IgD-negative memory B cell (primary cell): ENCODE results near the gene OARD1. TPM values are rescaled to one million over a fixed set of nuclear protein-coding genes. Genes with fewer than 3 reads are reported as not detected.
"Not testable (repeated sequence)": the region's sequence is repeated elsewhere in the genome, so short reads cannot be mapped to it uniquely, and the experiment has no call there.

ENCODE experiments used
- H3K27ac Mint-ChIP-seq, 3 donors: one replicate each; pipeline ENCODE4 v1.8.0; 2020 to 2022; ENCODE audit warnings: mild to moderate bottlenecking in 3 of 3, mixed read lengths in 3 of 3, moderate library complexity in 1 of 3
- H3K27me3 Mint-ChIP-seq: one replicate; pipeline ENCODE4 v1.8.0; 2021; ENCODE audit warnings: mixed read lengths
- H3K36me3 Mint-ChIP-seq: one replicate; pipeline ENCODE4 v1.8.0; 2020; ENCODE audit warnings: mild to moderate bottlenecking, mixed read lengths
- H3K4me1 Mint-ChIP-seq, 3 donors: one replicate each; pipeline ENCODE4 v1.8.0; 2020 to 2022; ENCODE audit warnings: mixed read lengths in 3 of 3, mild to moderate bottlenecking in 1 of 3
- H3K4me3 Mint-ChIP-seq, 4 donors: one replicate each; pipeline ENCODE4 v1.8.0; 2020 to 2022; ENCODE audit warnings: mild to moderate bottlenecking in 4 of 4, mixed read lengths in 4 of 4, moderate library complexity in 3 of 4
- H3K9me3 Mint-ChIP-seq, 3 donors: one replicate each; pipeline ENCODE4 v1.8.0; 2020 to 2021; ENCODE audit warnings: mixed read lengths in 3 of 3, mild to moderate bottlenecking in 1 of 3
- polyA plus RNA-seq: library from polyadenylated mRNA; unstranded; fragments of 300-500 nt; fragmentation: Illumina TruSeq; gene quantifications from one replicate; pipeline ENCODE4 v1.2.3, GENCODE V29; 2021

The OARD1 gene, protein sequence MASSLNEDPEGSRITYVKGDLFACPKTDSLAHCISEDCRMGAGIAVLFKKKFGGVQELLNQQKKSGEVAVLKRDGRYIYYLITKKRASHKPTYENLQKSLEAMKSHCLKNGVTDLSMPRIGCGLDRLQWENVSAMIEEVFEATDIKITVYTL
- 58.3 TPM for polyA plus RNA-seq

DNA sequence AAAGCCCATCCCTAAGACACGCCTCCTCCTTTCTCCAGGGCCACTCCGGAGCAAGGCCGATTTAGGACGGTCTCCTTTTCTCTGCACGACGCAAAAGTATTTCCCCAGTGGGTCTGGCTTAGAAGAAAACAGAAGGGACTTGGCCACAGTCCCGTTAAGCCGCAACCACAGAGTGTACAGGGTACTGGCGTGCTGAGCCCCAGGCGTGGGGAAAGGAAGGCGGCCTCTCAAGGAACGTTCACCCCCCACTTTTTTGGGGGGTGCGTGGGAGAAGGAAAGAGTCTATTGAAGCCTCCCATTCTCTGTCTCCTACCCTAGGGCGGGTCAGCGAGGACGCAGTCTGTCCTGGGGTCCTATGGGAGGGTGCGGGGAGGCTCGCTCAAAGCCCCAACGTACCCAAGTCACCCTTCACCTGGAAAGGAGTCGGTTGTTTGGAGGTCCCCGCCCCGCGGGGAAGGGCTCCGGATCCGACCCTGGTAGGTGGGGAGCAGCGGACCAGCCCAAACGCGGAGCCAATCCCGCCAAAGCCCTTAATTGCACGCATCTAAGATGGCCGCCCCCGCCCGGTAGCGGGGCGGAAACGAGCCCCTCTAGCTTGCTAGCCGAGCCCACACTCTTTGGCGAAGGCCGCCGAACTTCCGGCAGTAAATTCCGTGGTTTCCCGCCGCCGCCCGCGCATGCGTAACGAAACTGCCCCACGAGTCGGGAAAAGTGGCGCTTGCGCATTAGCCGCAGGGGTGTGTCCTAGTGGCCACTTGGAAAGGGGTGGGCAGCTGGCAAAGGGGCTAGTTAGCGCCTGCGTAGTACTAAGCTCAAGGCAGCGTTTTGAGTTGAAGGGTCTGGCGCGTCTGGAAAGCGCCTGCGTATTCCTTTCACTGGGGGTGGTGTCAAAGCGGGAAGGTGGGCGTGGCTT, at the start of gene OARD1:
Gene OARD1 (minus strand): TSS at position 434 of the 913 bp plus-strand sequence. CDS start 722 bp downstream, outside the sequence.
- Mint-ChIP-seq H3K9me3 (no peaks in the 10 kb centered on the region), H3K4me1 (peaks cover 21 to 37% (median 33%) of the 10 kb centered on the region in 3 donors), H3K4me3 (peak within 1 kb of the TSS; percentile 96 to 98 (median 98)), H3K36me3 (peaks cover 2% of the 10 kb centered on the region), H3K27ac (peak within 1 kb of the TSS; percentile 98 to 100 (median 99)), H3K27me3 (no peaks in the 10 kb centered on the region)

DNA sequence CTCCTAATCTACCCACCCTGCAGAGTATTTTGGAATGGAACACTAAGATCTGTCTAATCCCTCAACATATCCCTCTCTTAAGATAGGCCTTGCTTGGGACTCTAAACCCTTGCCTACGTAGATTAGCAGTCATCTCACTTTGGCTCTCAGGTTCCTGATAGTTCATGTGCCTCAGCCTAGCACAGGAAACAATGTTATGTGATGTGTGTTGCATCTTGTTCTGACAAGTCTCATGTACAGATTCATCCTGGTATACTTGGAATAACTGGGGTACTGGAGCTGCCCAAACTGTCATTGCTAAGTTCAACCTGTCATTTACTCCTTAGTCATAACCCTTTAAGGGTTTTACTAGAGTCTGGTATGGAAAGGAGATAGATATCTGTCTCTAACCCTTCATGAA, 47.9 kb upstream of the OARD1 start:
- no peak overlapping the region for H3K27ac Mint-ChIP-seq

DNA sequence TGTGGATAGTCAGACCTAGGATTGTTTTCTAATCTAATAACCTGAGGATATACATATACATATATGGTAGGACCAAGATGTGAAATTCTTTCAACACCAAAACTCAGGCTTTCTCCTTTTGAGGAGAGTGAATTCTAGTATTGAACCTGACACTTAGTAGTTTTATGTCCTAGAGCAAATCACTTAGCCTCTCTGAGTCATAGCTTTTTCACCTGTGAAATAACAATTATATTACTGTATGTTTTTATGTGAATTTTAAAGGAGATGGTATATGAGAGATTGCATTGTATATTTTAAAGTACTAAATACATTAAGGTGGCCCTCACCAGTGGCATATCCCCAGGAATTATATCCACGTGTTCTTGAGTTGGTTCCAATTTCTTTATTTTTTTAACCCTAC, 47.4 kb upstream of the OARD1 start:
- Mint-ChIP-seq H3K36me3 (peaks cover 2% of the 10 kb centered on the region), H3K27me3 (no peaks in the 10 kb centered on the region), H3K9me3 (peaks cover 0 to 3% (median 0%) of the 10 kb centered on the region in 3 donors), H3K4me3 (no peak overlapping the region), H3K27ac (no peak overlapping the region), H3K4me1 (no peaks in the 10 kb centered on the region)

More for the DNA sequence above, 47.9 kb upstream of the OARD1 start:
- Mint-ChIP-seq H3K27me3 (no peaks in the 10 kb centered on the region), H3K9me3 (peaks cover 0 to 3% (median 0%) of the 10 kb centered on the region in 3 donors), H3K4me1 (no peaks in the 10 kb centered on the region), H3K4me3 (no peak overlapping the region), H3K36me3 (peaks cover 2% of the 10 kb centered on the region)

DNA sequence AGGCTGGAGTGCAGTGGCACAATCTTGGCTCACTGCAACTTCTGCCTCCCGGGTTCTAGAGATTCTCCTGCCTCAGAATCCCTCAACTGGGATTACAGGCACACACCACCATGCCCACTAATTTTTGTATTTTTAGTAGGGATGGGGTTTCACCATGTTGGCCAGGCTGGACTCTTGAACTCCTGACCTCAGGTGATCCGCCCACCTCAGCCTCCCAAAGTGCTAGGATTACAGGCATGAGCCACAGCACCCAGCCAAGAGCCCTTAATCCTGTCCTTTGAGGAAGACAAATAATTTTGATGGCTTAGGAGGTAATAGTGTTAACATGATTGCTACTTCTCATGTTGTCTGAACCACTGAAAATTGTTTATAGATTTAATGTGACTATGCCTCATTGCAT, 42.9 kb upstream of the OARD1 start:
- H3K36me3 Mint-ChIP-seq, H3K27ac Mint-ChIP-seq, H3K27me3 Mint-ChIP-seq, H3K9me3 Mint-ChIP-seq, H3K4me3 Mint-ChIP-seq, H3K4me1 Mint-ChIP-seq: not testable (repeated sequence)

DNA sequence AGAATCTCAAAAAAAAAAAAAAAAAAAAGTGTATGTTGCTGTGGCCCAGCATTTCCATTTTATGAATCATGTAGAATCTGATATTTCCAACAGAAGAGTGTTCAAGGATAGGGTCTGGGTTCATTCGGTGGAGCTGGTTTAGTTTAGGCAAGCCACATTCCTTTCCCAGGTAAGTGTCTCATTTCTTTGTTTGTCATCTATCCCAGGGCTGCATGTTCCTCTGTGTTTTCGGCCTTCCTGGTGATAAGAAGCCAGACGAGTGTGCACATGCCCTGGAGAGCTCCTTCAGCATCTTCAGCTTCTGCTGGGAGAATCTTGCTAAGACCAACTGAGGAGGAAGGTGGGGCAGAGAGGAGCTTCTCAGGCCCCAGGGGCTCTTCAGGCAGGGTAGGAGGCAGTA, 38.9 kb upstream of the OARD1 start:
- peaks cover 13% of the 10 kb centered on the region for H3K36me3 Mint-ChIP-seq
- no peak overlapping the region for H3K27ac Mint-ChIP-seq
- no peaks in the 10 kb centered on the region for H3K4me1 Mint-ChIP-seq
- H3K9me3 Mint-ChIP-seq: no peaks in the 10 kb centered on the region
- no peak overlapping the region for H3K4me3 Mint-ChIP-seq
- H3K27me3 Mint-ChIP-seq: no peaks in the 10 kb centered on the region

DNA sequence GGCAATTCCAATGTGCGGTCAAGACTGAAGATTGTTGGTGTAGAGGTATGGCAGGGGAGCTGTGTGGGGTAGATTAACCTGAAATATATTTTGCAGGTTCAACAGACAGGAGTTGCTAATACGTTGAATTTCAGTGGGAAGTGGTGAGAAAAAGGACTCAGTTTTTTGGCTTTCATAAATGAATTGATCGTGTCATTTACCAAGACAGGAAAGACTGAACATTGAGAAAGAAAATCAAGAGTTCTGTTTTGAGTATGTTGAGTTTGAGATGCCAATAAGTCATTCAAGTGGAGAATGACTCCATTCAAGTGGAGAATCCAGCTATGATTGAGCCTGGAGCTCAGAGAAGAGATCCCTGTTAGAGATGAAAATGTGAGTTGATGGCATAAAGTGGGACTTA, 31.7 kb upstream of the OARD1 start:
- no peaks in the 10 kb centered on the region for H3K9me3 Mint-ChIP-seq
- no peaks in the 10 kb centered on the region for H3K27me3 Mint-ChIP-seq
- H3K4me3 Mint-ChIP-seq: no peak overlapping the region
- H3K27ac Mint-ChIP-seq: no peak overlapping the region
- peaks cover 10% of the 10 kb centered on the region for H3K36me3 Mint-ChIP-seq
- H3K4me1 Mint-ChIP-seq: no peaks in the 10 kb centered on the region

DNA sequence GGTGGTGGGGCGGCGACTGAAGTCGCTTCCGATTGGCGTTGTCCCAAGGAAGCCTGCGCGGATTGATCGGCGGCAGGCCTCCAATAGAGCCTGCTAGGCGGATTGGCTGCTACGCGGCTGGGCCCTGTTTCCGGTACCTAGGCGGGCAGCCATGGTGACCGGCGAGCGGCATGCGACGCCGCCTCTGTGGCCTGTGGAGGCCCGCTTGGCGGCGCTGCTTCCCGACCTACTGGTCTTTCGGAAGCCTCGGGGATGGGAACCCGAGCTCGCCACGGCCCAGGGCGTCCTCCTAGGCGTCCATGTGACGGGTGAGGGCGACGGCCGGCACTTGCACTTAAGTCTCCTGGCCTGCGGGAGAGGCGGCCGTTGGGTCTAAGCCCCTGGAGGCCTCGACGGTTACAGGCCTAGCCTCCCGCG, 28.7 kb upstream of the OARD1 start:
- Mint-ChIP-seq H3K27ac (no peak overlapping the region), H3K4me1 (no peaks in the 10 kb centered on the region), H3K4me3 (no peak overlapping the region), H3K9me3 (no peaks in the 10 kb centered on the region), H3K36me3 (peaks cover 8% of the 10 kb centered on the region), H3K27me3 (no peaks in the 10 kb centered on the region)

DNA sequence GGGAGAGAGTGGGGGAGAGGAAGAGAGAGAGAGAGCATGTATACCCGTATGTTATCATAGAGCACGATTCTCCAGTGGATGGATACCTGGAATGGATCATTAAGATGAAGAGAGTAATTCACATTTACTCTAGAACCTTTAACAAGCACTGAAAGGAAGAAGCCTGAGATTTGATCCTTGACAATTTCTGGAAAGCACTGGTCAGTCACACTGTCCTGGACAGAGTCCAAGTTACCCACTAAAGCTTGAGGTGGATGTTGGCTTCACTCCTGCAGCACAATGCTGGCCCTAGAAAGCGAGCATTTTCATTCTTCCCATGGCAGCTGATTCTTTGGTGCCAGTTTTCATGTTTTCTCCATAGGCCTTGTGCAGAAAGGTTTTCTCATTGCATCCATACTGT, 26.2 kb upstream of the OARD1 start:
- Mint-ChIP-seq H3K36me3 (peaks cover 16% of the 10 kb centered on the region), H3K27ac (peak overlapping the region in 1 of 3 donors; percentile 21), H3K27me3 (no peaks in the 10 kb centered on the region), H3K4me3 (no peak overlapping the region), H3K4me1 (no peaks in the 10 kb centered on the region), H3K9me3 (no peaks in the 10 kb centered on the region)

DNA sequence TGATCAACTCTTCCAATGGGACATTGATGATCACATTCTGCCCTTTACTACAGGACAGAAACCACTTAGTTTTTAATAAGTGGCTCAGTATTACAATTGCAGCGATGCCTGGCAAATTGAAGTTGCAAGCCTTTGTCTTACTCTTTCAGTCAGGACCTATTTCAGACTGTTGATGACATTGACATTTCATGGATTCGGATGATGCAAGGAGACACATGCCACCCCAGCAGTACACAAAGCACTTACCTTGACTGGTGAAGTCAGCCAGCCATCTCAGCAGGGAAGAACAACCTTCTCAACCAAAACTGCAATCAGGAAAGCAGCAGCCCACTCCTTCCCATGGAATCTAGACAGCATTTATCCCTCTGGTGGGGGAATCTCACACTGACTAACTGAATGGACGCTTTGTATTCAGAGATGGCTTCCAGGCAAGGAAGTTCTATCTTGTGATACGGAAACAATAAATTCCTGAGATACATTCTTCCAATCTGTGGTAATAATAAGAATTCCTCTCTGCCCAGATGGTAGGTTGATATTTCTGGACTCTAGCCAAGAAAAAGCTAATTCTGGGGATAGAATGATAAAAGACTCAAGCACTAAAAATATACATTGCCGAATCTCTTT, 25.4 kb upstream of the OARD1 start:
- Mint-ChIP-seq H3K36me3 (peaks cover 16% of the 10 kb centered on the region), H3K27me3 (no peaks in the 10 kb centered on the region), H3K9me3 (no peaks in the 10 kb centered on the region), H3K4me1 (no peaks in the 10 kb centered on the region), H3K27ac (no peak overlapping the region), H3K4me3 (no peak overlapping the region)

DNA sequence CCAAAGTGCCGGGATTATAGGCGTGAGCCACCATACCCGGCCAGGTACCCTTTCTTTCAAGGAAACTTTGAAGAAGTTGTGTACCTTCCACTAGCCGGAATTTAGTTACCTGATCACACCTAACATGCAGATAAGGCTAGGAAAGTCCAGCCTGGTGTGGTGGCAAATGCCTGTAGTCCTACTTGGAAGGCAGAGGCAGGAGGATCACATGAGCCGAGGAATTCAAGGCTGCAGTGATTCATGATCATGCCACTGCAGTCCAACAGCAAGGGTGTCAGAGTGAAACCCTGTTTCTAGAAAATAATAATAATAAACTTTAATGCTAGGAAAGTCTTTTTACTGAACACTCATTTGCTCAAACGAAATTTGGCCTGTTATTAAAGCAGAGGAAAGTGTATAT, 21.6 kb upstream of the OARD1 start:
- H3K27ac Mint-ChIP-seq: no peak overlapping the region
- H3K4me1 Mint-ChIP-seq: no peaks in the 10 kb centered on the region
- no peaks in the 10 kb centered on the region for H3K27me3 Mint-ChIP-seq
- no peaks in the 10 kb centered on the region for H3K9me3 Mint-ChIP-seq
- no peak overlapping the region for H3K4me3 Mint-ChIP-seq
- peaks cover 12% of the 10 kb centered on the region for H3K36me3 Mint-ChIP-seq

DNA sequence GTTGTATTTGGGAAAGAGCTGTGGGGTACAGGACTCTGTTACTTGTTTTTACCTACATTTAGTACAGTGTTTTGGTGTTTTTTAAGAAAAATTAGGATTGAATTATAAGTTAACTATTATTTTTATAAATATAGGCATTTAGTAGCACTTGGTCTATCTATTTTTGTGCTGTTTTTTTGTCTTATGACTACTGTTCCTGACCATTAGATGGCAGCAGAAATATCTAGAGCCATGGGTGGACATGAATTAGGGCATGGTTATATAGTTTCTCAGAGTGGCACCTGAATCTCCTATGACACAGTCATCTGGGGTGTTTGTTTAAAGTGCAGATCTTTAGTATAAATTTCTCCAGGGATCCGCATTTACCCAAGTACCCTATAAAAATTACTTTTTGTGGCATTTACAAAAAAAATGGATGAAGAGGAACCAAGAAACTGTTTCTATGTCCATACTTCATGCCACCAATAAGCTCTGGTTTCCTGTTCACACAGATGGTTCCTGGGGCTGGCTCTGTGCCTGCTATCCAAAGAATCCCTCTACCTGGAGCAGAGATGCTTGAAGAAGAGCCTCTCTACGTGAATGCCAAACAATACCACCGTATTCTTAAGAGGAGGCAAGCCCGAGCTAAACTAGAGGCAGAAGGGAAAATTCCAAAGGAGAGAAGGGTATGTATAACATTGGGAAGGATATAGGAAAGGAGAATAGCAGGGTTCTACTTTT, 20.4 kb upstream of the OARD1 start:
- H3K27ac Mint-ChIP-seq: peak overlapping the region in 1 of 3 donors; percentile 50
- H3K4me1 Mint-ChIP-seq: no peaks in the 10 kb centered on the region
- no peaks in the 10 kb centered on the region for H3K27me3 Mint-ChIP-seq
- no peaks in the 10 kb centered on the region for H3K9me3 Mint-ChIP-seq
- H3K4me3 Mint-ChIP-seq: no peak overlapping the region
- peaks cover 12% of the 10 kb centered on the region for H3K36me3 Mint-ChIP-seq

DNA sequence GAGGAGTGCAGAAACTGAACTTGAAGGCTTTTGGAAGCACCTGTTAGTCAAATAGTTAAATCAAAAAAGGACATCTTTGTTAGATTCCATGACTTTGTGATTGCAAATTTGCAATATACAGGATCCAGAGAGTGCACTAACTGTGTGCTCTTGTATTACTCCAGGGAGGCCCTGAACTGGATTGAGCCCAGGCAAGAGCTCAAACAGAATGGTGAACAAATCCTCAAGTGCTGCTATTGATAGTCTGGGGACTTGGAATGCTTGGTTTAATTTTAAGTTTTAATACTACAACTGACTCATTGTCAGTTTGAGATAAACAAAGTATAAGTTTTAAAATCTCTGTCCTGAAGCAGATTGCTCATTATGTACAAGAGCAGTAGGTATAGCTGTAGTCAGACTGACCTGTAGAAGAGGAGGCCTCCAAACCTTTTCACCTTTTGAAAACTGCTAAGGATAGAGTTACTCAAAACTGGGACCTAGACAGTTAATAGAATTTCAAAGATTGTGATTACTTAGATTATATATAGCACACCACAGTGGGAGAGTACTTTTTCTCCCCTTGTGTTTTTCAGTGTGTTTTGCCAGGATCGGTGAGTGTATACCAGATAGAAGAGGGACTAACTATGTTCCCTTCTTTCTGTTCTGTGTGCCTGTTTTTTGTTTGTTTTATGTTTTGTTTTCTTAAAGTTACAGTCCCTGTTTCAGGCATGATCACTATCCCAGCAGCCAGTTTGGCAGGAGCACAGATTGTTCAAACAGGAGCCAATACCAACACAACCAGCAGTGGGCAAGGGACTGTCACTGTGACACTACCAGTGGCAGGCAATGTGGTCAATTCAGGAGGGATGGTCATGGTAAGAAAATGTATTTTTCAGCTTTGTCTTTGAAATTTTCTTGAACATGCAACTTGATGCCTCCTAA, 18.9 kb upstream of the OARD1 start:
- peaks cover 8% of the 10 kb centered on the region for H3K36me3 Mint-ChIP-seq
- no peak overlapping the region for H3K4me3 Mint-ChIP-seq
- H3K27me3 Mint-ChIP-seq: no peaks in the 10 kb centered on the region
- H3K27ac Mint-ChIP-seq: no peak overlapping the region
- H3K4me1 Mint-ChIP-seq: no peaks in the 10 kb centered on the region
- H3K9me3 Mint-ChIP-seq: no peaks in the 10 kb centered on the region

DNA sequence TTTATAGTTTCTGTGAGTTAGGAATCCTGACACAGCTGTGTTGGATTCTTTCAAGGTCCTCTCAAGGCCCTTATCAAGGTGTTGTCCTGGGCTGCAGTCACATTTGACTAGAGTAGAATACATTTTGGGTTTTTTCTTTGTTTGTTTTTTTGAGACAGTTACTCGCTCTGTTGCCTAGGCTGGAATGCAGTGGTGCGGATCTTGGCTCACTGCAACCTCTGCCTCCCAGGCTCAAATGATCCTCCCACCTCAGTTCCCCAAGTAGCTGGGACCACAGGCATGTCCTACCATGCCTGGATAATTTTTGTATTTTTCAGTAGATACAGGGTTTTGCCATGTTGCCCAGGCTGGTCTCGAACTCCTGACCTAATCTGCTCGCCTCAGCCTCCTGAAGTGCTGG, 16.3 kb upstream of the OARD1 start:
- Mint-ChIP-seq H3K36me3 (peaks cover 4% of the 10 kb centered on the region), H3K27me3 (no peaks in the 10 kb centered on the region), H3K4me1 (peaks cover 0 to 4% (median 3%) of the 10 kb centered on the region in 3 donors), H3K9me3 (no peaks in the 10 kb centered on the region), H3K27ac (no peak overlapping the region), H3K4me3 (no peak overlapping the region)

DNA sequence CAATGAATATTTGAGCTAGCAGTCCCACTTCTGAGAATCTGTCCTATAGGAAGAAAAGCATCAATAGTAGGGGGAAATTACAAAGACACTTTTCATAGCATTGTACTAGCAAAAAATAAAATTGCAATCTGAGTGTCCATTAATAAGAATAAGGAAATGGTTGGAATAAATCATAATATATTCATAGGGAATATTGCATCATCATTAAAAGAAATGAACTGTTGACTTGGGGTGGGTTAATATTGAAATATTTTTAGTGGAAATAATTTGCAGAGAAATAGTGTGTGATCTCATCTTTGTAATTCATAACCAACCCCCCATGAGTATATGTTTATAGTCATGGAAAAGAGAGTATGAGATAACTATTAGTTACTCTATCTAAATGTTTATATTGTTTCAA, 13.0 kb upstream of the OARD1 start:
- H3K27me3 Mint-ChIP-seq: no peaks in the 10 kb centered on the region
- H3K4me1 Mint-ChIP-seq: peaks cover 10 to 31% (median 21%) of the 10 kb centered on the region in 3 donors
- no peaks in the 10 kb centered on the region for H3K9me3 Mint-ChIP-seq
- peaks cover 9% of the 10 kb centered on the region for H3K36me3 Mint-ChIP-seq
- H3K4me3 Mint-ChIP-seq: no peak overlapping the region
- H3K27ac Mint-ChIP-seq: peak overlapping the region in 1 of 3 donors; percentile 13
